PC-3 (cell line): ENCODE measurements around the gene ZNF84.

Source experiments
- CTCF ChIP-seq: fragments of 300-600 bp; sonication (generic); conservative IDR thresholded peaks from 2 replicates; pipeline ENCODE4 v1.5.1; 2017; ENCODE audit warnings: antibody characterized with exemption, low read depth, mild to moderate bottlenecking, low read length
- EZH2phosphoT487 ChIP-seq: fragments of 300-600 bp; sonication (generic); IDR thresholded peaks from 2 replicates; pipeline ENCODE4 v1.6.1; 2018; ENCODE audit warnings: mild to moderate bottlenecking, antibody characterized with exemption, low read length, borderline replicate concordance

- no peak for TF ChIP-seq CTCF
- no peak for TF ChIP-seq EZH2phosphoT487
These were observed 21.1 kb downstream of the ZNF84 start for GRCh38 chr12:133058203-133059113.
